Measurements from ENCODE around the gene HMX1. TPM values are rescaled to one million over a fixed set of nuclear protein-coding genes. Genes with fewer than 3 reads are reported as not detected.

The HMX1 gene
- total RNA-seq, 1 donor, result not detected

DNA sequence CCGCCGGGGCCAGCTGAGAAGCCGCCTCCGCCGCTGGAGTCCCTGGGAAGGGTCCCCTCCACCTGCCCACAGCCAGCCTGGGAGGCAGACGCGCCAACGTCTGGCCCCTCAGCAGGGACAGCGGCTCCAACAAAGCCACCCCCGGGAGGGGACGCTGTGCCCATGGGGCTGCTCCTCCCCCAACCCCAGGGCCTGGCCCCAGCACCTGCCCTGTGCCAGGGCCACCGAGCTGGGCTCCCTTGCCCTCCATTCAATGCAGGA is 6.1 kb upstream of the HMX1 start:
- no peak for DNase-seq (ENCODE audit: insufficient read length, low spot score, missing footprints)
- no peak overlapping the region for H3K4me3 ChIP-seq (ENCODE audit: insufficient read depth, low read length)
- TF ChIP-seq, protein P1, sequence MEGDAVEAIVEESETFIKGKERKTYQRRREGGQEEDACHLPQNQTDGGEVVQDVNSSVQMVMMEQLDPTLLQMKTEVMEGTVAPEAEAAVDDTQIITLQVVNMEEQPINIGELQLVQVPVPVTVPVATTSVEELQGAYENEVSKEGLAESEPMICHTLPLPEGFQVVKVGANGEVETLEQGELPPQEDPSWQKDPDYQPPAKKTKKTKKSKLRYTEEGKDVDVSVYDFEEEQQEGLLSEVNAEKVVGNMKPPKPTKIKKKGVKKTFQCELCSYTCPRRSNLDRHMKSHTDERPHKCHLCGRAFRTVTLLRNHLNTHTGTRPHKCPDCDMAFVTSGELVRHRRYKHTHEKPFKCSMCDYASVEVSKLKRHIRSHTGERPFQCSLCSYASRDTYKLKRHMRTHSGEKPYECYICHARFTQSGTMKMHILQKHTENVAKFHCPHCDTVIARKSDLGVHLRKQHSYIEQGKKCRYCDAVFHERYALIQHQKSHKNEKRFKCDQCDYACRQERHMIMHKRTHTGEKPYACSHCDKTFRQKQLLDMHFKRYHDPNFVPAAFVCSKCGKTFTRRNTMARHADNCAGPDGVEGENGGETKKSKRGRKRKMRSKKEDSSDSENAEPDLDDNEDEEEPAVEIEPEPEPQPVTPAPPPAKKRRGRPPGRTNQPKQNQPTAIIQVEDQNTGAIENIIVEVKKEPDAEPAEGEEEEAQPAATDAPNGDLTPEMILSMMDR (IDR thresholded peaks at IDR 0.05; ENCODE audit: extremely low read depth, low read depth, low read length), result no peak
- no peaks in the 10 kb centered on the region for H3K9me3 ChIP-seq (ENCODE audit: low read depth, low read length)
- H3K27ac ChIP-seq (ENCODE audit: low read depth, low read length), result no peak overlapping the region
- H3K4me2 ChIP-seq (ENCODE audit: insufficient read depth, low read length), result no peak overlapping the region
- H3K27me3 ChIP-seq (ENCODE audit: insufficient read depth, low read length), result peaks cover 39% of the 10 kb centered on the region
- no peaks in the 10 kb centered on the region for H3K4me1 ChIP-seq (ENCODE audit: insufficient read depth, low read length)
- no peaks in the 10 kb centered on the region for H3K36me3 ChIP-seq (ENCODE audit: insufficient read depth, low read length)
- no peaks in the 10 kb centered on the region for H4K20me1 ChIP-seq (ENCODE audit: insufficient read depth, low read length)
- no peaks in the 10 kb centered on the region for H3K79me2 ChIP-seq (ENCODE audit: insufficient read depth, low read length)
- H2AFZ ChIP-seq (ENCODE audit: low read length), result no peak overlapping the region

- H2AFZ ChIP-seq (ENCODE audit: low read length), result no peak overlapping the region
- H3K9me3 ChIP-seq (ENCODE audit: low read depth, low read length), result no peaks in the 10 kb centered on the region
- no peak for DNase-seq (ENCODE audit: insufficient read length, low spot score, missing footprints)
- H3K79me2 ChIP-seq (ENCODE audit: insufficient read depth, low read length), result no peaks in the 10 kb centered on the region
- TF ChIP-seq, protein P1 (IDR thresholded peaks at IDR 0.05; ENCODE audit: extremely low read depth, low read depth, low read length), result no peak
- no peaks in the 10 kb centered on the region for H4K20me1 ChIP-seq (ENCODE audit: insufficient read depth, low read length)
- no peak overlapping the region for H3K4me3 ChIP-seq (ENCODE audit: insufficient read depth, low read length)
- no peak overlapping the region for H3K27ac ChIP-seq (ENCODE audit: low read depth, low read length)
- H3K36me3 ChIP-seq (ENCODE audit: insufficient read depth, low read length), result no peaks in the 10 kb centered on the region
- peaks cover 45% of the 10 kb centered on the region for H3K27me3 ChIP-seq (ENCODE audit: insufficient read depth, low read length)
- no peak overlapping the region for H3K4me2 ChIP-seq (ENCODE audit: insufficient read depth, low read length)
- no peaks in the 10 kb centered on the region for H3K4me1 ChIP-seq (ENCODE audit: insufficient read depth, low read length)
Measured at GRCh38 chr4:8876982-8877779, 5.5 kb upstream of the HMX1 start.

DNA sequence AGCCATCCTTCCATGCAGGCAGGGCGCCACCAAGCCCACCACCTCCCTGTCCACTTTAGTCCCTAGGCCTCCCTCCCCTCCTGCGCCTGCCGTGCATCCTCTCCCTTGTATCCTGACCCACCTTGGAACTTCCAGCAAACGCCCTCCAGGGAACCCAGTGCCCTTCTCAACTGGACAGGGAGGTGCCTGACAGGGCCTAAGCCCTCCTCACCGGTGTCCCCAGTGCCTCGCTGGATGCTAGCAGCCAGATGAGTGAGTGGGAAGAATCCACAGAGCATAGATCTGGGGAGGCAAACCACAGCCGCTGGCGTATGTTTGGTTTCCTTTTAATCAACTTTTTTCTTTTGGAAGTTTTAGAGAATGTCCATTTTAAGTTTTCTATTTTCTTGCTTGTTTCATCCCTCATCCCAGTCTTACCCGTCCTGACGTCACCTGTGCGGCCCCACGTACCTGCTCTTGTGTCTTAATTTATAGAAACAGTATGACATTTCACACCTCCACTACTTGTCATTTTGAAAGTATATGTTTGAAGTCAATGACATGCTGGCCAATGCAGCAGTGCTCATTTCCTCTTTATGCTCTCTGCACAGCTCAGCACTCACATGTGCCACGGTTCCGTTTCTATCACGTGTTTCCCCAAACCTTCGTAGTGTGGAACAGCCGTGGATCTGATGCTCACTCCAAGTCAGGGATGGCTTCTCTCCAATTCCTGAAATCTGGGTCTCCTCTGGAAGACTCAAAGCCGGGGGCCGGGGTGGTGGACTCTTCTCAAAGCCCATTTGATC is 3.4 kb upstream of the HMX1 start:
- Histone ChIP-seq H3K36me3 (ENCODE audit: insufficient read depth, low read length) (no peaks in the 10 kb centered on the region), H4K20me1 (ENCODE audit: insufficient read depth, low read length) (no peaks in the 10 kb centered on the region), H3K27me3 (ENCODE audit: insufficient read depth, low read length) (peaks cover 52% of the 10 kb centered on the region), H3K4me1 (ENCODE audit: insufficient read depth, low read length) (no peaks in the 10 kb centered on the region), H3K9me3 (ENCODE audit: low read depth, low read length) (no peaks in the 10 kb centered on the region), H3K79me2 (ENCODE audit: insufficient read depth, low read length) (no peaks in the 10 kb centered on the region), H2AFZ (ENCODE audit: low read length) (no peak overlapping the region), H3K27ac (ENCODE audit: low read depth, low read length) (no peak overlapping the region), H3K4me3 (ENCODE audit: insufficient read depth, low read length) (no peak overlapping the region), H3K4me2 (ENCODE audit: insufficient read depth, low read length) (no peak overlapping the region)
- no peak for DNase-seq (ENCODE audit: insufficient read length, low spot score, missing footprints)
- TF ChIP-seq, protein P1 (IDR thresholded peaks at IDR 0.05; ENCODE audit: extremely low read depth, low read depth, low read length), result no peak
